HG03342 (cell line): ENCODE results near the gene CD8B2.
A peak's percentile ranks its signal among the peaks of the same experiment; 100 is the strongest.
"Not testable (repeated sequence)": the region's sequence is repeated elsewhere in the genome, so short reads cannot be mapped to it uniquely, and the experiment has no call there.

Source experiments
- ATAC-seq: cut with Tn5 transposase; IDR thresholded peaks from one replicate; pipeline ENCODE4 v1.9.1; 2021; ENCODE audit warnings: mild to moderate bottlenecking, moderate library complexity; ENCODE audit not compliant: unreplicated experiment

The CD8B2 gene

DNA sequence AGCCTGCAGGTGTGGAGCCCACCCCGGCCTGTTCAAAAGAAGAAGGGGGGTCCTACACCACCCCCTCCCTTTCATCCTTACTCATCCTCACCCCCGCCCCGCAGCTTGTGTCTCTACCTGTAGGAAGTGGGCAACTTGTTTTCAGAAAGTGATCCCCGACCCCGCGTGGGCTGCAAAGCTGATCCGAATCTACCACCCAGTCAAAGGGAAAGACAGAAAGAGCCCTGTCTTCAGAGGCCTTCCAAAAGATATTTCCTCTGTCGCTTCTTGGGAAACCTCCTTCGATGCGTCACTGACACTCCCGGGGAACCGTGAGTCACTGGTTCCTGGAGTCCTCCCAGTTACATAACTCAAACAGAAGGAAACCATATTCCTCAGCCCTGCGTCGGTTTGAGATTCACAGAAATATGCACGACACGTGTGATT lies 24.3 kb downstream of the CD8B2 start:
- not testable (repeated sequence) for ATAC-seq

DNA sequence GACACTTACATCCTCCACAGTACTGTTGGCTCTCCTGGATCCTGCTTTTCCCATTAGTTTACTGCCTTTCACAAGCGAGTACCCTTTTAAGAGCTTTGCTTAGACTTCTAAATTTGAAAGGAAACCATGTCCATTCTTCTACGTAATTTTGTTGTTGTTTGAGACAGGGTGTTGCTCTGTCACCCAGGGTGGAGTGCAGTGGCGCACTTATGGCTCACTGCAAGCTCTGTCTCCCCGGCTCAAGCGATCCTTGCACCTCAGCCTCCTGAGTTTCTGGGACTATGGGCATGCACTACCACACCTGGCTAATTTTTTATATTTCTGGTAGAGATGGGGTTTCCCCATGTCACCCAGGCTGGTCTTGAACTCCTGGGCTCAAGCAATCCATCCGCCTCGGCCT lies 24.8 kb downstream of the CD8B2 start:
- ATAC-seq, result not testable (repeated sequence)

DNA sequence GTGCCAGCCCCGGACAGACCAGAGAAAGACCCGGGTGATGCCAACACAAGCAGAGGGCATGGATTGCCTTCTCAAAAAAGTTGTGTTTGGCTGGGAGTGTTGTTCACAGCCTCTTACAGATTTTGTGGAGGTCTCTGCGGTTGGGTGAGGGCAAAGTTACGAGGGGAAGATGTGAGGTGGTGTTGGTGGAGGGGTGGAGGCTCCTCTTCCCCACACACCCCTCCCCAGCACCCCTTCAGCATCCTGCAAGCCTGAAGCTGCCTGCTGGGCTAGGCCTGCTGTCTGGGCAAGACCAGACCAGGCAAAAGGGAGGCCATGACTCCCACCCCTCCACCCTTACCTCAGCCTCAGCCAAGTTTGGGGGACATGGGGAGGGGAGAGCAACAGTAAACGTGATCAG lies 26.2 kb downstream of the CD8B2 start:
- not testable (repeated sequence) for ATAC-seq

- ATAC-seq, result not testable (repeated sequence)
Observed at GRCh38 chr2:106514827-106515226, 27.7 kb downstream of the CD8B2 start.

DNA sequence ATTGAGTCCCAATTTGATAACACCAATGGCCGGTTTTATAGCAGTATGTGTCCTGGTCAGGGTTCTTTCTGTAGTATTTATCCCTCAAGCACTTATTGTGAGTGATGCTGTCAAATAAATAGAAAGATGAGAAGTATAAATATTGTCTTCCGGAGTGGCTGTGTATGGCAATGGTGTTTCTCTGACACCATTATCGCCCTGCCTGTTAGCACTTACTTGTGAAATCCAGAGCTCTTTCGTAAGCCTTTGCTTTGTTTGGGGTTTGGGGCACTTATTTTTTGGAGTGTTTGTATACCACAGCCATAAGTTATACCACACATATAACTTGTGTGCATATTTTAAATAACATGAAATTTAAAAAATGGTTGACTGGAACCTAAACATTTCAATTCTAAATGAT lies 29.3 kb downstream of the CD8B2 start:
- ATAC-seq, result no peak

- no peak for ATAC-seq
Observed at GRCh38 chr2:106516864-106517263, 29.7 kb downstream of the CD8B2 start.

GRCh38 chr2:106517329-106517728 lies 30.2 kb downstream of the CD8B2 start:
- no peak for ATAC-seq

- no peak for ATAC-seq
Observed at GRCh38 chr2:106519767-106520166, 32.6 kb downstream of the CD8B2 start.

DNA sequence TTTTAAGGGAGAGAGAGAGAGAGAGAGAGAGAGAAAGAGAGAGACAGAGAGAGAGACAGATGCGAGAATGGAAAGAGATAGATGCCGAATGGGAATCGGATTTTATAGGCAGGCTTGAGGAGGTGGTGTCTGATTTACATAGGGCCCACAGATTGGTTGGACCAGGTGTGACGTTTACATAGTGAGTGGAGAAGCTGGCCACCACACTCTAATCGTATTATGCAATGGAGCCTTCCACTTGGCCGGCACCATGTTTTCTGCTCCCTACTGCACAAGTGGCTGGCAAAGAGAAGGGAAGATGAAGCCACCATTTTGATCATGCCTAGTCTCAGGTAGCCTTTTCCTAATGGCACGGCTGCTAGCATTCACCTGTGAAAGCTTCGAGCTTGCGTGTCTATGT lies 33.9 kb downstream of the CD8B2 start:
- no peak for ATAC-seq

DNA sequence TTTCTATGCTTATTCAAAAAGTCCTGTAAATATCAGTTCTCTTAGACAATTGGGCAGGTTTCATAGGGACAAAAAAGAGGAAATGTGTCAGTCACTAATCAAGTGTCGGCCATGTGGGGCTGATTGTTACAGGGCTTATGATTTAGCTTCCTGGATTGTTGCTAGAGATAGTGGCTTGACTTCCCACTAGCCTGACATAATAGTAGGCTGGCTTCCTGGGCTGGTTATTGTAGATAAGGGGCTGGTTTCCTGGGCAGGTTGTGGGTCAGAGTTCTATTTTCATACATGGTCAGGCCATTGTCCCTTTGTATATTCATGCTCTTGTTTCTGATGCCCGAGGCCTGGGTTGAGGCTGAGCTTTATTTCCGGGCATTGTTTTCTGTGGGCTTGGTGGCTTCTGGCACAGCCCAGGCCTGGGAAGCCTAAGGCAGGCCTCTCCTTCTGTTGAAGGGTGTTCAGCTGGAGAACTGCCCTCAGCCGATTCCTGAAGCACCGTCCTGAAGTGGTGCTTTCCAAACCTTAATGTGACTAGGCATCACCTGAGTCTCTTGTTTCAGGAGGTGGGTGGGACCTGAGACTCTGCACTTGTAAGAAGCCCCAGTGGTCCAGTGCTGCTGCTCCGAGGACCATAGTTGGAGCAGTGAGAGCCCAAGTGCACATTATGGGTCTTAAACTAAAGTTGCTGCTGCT lies 37.0 kb downstream of the CD8B2 start:
- no peak for ATAC-seq

DNA sequence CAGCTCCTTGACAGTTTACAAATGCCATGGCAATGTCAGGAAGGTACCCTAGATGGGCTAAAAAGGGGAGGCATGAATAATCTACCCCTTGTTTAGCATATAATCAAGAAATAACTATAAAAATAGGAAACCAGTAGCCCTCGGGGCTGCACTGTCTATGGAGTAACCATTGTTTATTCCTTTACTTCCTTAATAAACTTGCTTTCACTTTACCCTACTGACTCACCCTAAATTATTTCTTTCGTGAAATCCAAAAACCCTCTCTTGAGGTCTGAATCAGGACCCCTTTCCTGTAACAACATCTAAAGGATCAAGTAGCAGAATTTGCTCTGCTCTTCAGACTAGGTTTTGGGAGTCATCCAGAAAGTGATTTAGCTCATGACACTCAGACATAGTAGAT lies 43.7 kb downstream of the CD8B2 start:
- ATAC-seq, result no peak

- no peak for ATAC-seq
Observed at GRCh38 chr2:106531676-106532214, 44.6 kb downstream of the CD8B2 start.

- ATAC-seq, result no peak
Observed at GRCh38 chr2:106532236-106532635, 45.1 kb downstream of the CD8B2 start.

DNA sequence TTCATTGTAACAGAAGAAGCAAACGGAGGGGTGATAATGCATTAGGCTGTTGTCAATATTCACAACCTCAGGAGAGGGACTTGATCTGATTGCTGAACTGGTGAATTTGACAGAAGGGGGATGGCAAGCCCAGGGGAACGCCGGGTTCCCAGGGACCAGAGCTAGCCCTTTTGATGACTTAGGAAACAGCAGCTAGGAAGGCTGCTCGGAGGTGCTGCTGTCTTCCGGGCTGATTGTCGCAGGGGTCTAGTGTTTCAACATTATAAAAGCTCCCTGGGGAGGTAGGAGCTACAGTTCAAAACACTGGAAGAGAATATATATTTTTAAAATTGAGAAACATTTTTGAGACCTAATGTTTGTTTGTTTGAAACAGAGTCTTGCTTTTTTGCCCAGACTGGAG lies 47.3 kb downstream of the CD8B2 start:
- no peak for ATAC-seq

- ATAC-seq, result no peak
Observed at GRCh38 chr2:106536490-106536889, 49.3 kb downstream of the CD8B2 start.

GRCh38 chr2:106537047-106537446 lies 49.9 kb downstream of the CD8B2 start:
- peak; percentile 67 for ATAC-seq

GRCh38 chr2:106537791-106538191 lies 50.6 kb downstream of the CD8B2 start:
- ATAC-seq, result no peak

DNA sequence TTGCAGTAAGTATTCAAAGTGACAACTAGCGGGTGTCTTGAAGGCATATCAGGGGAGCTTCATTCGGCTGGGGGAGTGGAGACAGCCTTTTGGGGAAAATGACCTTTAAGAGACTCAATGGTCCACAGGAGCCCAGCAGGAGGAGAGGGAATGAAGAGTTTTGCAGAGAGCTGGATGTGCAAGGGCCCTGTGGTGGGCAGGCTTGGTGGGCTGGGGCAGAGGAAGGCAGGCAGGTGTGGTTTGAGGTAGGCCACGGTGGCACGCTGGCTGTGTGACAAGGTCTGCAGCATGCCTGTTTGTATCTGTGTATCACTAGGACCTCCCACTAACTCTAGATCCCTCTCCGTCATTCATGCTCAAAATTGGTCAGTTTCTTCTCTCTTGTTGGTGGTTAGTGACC lies 53.7 kb downstream of the CD8B2 start:
- no peak for ATAC-seq

GRCh38 chr2:106541333-106541732 lies 54.2 kb downstream of the CD8B2 start:
- ATAC-seq, result no peak

- ATAC-seq, result peak; percentile 90
Observed at GRCh38 chr2:106542746-106543359, 55.7 kb downstream of the CD8B2 start.

GRCh38 chr2:106545007-106545406 lies 57.8 kb downstream of the CD8B2 start:
- ATAC-seq, result no peak

DNA sequence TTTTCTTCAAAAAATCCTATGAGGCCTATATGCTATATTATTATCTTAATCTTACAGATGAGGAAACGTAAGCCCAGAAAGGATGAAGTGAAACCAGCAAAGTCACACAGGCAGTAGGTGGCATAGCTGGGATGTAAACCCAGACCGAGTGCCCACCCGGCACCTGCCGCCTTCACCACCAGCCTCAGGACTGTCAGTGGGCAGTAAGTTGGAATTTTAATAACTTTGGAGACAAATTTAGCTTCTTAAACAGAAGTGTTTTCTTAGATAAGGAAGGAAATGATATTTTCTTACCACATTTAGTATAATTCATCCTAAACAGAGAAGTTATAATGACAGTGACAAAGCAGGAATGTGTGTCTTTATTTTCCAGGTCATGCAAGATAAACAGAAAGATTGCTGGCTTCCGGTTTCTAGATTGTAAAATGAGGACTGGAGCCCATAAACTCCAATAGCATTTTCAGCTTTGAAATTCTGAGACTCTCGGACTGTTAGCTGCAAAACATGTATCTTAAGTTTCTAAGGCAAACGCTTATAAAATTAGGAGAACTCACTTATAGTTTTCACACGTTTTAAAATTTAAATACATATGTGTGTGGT lies 59.3 kb downstream of the CD8B2 start:
- no peak for ATAC-seq
